ENCODE data around the gene NPR1. TPM values are rescaled to one million over a fixed set of nuclear protein-coding genes. Genes with fewer than 3 reads are reported as not detected.

The NPR1 gene
- total RNA-seq = 1 to 10 TPM; 3.0 to 7.1 (median 4.5) TPM

DNA sequence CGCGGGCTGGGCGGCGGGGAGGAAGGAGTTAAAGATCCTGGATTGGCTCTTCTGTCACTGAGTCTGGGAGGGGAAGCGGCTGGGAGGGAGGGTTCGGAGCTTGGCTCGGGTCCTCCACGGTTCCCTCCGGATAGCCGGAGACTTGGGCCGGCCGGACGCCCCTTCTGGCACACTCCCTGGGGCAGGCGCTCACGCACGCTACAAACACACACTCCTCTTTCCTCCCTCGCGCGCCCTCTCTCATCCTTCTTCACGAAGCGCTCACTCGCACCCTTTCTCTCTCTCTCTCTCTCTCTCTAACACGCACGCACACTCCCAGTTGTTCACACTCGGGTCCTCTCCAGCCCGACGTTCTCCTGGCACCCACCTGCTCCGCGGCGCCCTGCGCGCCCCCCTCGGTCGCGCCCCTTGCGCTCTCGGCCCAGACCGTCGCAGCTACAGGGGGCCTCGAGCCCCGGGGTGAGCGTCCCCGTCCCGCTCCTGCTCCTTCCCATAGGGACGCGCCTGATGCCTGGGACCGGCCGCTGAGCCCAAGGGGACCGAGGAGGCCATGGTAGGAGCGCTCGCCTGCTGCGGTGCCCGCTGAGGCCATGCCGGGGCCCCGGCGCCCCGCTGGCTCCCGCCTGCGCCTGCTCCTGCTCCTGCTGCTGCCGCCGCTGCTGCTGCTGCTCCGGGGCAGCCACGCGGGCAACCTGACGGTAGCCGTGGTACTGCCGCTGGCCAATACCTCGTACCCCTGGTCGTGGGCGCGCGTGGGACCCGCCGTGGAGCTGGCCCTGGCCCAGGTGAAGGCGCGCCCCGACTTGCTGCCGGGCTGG lies at the start of gene NPR1:
Gene NPR1 (plus strand): TSS at position 170 of the 818 bp plus-strand sequence. CDS start 421 bp downstream, at position 591.
- intact Hi-C loops (cut with DNase I; ENCODE audit: low total_unique reads) = loop anchor here (1.0 to 2.0 kb wide), 2 partner anchors 71 to 94 kb away; no protein-coding TSS in a partner anchor
- Histone ChIP-seq H3K4me3 (peak within 1 kb of the TSS; percentile 45 to 70 (median 59)), H3K36me3 (no peaks in the 10 kb centered on the region), H3K4me1 (peaks cover 9 to 16% of the 10 kb centered on the region in 2 donors), H3K27ac (peak within 1 kb of the TSS; percentile 16 to 57 (median 52)), H3K9me3 (no peaks in the 10 kb centered on the region), H3K27me3 (peaks cover 20 to 27% (median 22%) of the 10 kb centered on the region in 3 donors)
- in situ Hi-C loops (cut with MboI; ENCODE audit: low sequenced_read_pairs in 4 of 4) = loop anchor here (5.0 to 25.0 kb wide), 5 partner anchors 66 to 309 kb away; partner anchors contain the start of genes CREB3L4 (in 1 of the 4), JTB (in 1 of the 4), RAB13 (in 1 of the 4) and RPS27 (in 1 of the 4)
- TF ChIP-seq, protein P1, sequence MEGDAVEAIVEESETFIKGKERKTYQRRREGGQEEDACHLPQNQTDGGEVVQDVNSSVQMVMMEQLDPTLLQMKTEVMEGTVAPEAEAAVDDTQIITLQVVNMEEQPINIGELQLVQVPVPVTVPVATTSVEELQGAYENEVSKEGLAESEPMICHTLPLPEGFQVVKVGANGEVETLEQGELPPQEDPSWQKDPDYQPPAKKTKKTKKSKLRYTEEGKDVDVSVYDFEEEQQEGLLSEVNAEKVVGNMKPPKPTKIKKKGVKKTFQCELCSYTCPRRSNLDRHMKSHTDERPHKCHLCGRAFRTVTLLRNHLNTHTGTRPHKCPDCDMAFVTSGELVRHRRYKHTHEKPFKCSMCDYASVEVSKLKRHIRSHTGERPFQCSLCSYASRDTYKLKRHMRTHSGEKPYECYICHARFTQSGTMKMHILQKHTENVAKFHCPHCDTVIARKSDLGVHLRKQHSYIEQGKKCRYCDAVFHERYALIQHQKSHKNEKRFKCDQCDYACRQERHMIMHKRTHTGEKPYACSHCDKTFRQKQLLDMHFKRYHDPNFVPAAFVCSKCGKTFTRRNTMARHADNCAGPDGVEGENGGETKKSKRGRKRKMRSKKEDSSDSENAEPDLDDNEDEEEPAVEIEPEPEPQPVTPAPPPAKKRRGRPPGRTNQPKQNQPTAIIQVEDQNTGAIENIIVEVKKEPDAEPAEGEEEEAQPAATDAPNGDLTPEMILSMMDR (IDR thresholded peaks at IDR 0.05 in 4 of 5, conservative IDR thresholded peaks at IDR 0.05 in 1 of 5) = no peak
- no peak for TF ChIP-seq POLR2A (IDR thresholded peaks at IDR 0.05)
- peak; percentile 46 to 62 for ATAC-seq
- DNase-seq = peak in 1 of 2 donors; percentile 34

GRCh38 chr1:153629343-153629665 lies 49.2 kb upstream of the NPR1 start:
- in situ Hi-C loops (cut with MboI; ENCODE audit: low sequenced_read_pairs in 4 of 4) (no loop called here), intact Hi-C loops (cut with DNase I; ENCODE audit: low total_unique reads) (no loop called here)
- Histone ChIP-seq H3K4me1 (peaks cover 47 to 60% of the 10 kb centered on the region in 2 donors), H3K27ac (peak overlapping the region; percentile 95 to 100 (median 100)), H3K36me3 (peaks cover 0 to 12% of the 10 kb centered on the region in 2 donors), H3K27me3 (no peaks in the 10 kb centered on the region), H3K4me3 (peak overlapping the region; percentile 32 to 48 (median 44)), H3K9me3 (no peaks in the 10 kb centered on the region)
- no peak for DNase-seq
- no peak for ATAC-seq
- TF ChIP-seq POLR2A (IDR thresholded peaks at IDR 0.05) = no peak
- TF ChIP-seq, protein P1 (IDR thresholded peaks at IDR 0.05 in 4 of 5, conservative IDR thresholded peaks at IDR 0.05 in 1 of 5) = no peak

- TF ChIP-seq, protein P1 (IDR thresholded peaks at IDR 0.05 in 4 of 5, conservative IDR thresholded peaks at IDR 0.05 in 1 of 5) = no peak
- TF ChIP-seq POLR2A (IDR thresholded peaks at IDR 0.05) = peak; percentile 58 to 75
- peak overlapping the region; percentile 14 to 48 (median 44) for H3K4me3 ChIP-seq
- H3K27me3 ChIP-seq = no peaks in the 10 kb centered on the region
- H3K36me3 ChIP-seq = peaks cover 0 to 5% of the 10 kb centered on the region in 2 donors
- intact Hi-C loops (cut with DNase I; ENCODE audit: low total_unique reads) = loop anchor here (10.0 kb wide), 2 partner anchors 795 to 1795 kb away; partner anchors contain the start of genes C2CD4D and RORC
- DNase-seq (peak; percentile 80 to 91), ATAC-seq (peak; percentile 21 to 29)
- no peaks in the 10 kb centered on the region for H3K9me3 ChIP-seq
- H3K27ac ChIP-seq = peak overlapping the region; percentile 95 to 100 (median 100)
- in situ Hi-C loops (cut with MboI; ENCODE audit: low sequenced_read_pairs in 4 of 4) = no loop called here
- H3K4me1 ChIP-seq = peaks cover 48 to 60% of the 10 kb centered on the region in 2 donors
Observed at GRCh38 chr1:153629971-153630370, 48.5 kb upstream of the NPR1 start.

GRCh38 chr1:153630384-153630783 lies 48.1 kb upstream of the NPR1 start:
- H3K36me3 ChIP-seq = peaks cover 0 to 1% of the 10 kb centered on the region in 2 donors
- intact Hi-C loops (cut with DNase I; ENCODE audit: low total_unique reads) = loop anchor here (10.0 kb wide), 2 partner anchors 794 to 1796 kb away; partner anchors contain the start of genes C2CD4D and RORC
- peak overlapping the region; percentile 95 to 100 (median 100) for H3K27ac ChIP-seq
- peak overlapping the region; percentile 7 to 48 (median 20) for H3K4me3 ChIP-seq
- no peak for TF ChIP-seq POLR2A (IDR thresholded peaks at IDR 0.05)
- TF ChIP-seq, protein P1 (IDR thresholded peaks at IDR 0.05 in 4 of 5, conservative IDR thresholded peaks at IDR 0.05 in 1 of 5) = no peak
- in situ Hi-C loops (cut with MboI; ENCODE audit: low sequenced_read_pairs in 4 of 4) = no loop called here
- no peaks in the 10 kb centered on the region for H3K27me3 ChIP-seq
- ATAC-seq (no peak), DNase-seq (no peak)
- H3K4me1 ChIP-seq = peaks cover 52 to 64% of the 10 kb centered on the region in 2 donors
- no peaks in the 10 kb centered on the region for H3K9me3 ChIP-seq

All from gastrocnemius medialis (tissue), 4 donors.